GM18511 (cell line): ENCODE measurements around the gene UBE2D3.
"Not testable (repeated sequence)": the region's sequence is repeated elsewhere in the genome, so short reads cannot be mapped to it uniquely, and the experiment has no call there.

Source experiments
- ATAC-seq: cut with Tn5 transposase; IDR thresholded peaks from one replicate; pipeline ENCODE4 v1.9.1; 2021; ENCODE audit warnings: mild to moderate bottlenecking, moderate library complexity; ENCODE audit not compliant: unreplicated experiment

Gene UBE2D3

DNA sequence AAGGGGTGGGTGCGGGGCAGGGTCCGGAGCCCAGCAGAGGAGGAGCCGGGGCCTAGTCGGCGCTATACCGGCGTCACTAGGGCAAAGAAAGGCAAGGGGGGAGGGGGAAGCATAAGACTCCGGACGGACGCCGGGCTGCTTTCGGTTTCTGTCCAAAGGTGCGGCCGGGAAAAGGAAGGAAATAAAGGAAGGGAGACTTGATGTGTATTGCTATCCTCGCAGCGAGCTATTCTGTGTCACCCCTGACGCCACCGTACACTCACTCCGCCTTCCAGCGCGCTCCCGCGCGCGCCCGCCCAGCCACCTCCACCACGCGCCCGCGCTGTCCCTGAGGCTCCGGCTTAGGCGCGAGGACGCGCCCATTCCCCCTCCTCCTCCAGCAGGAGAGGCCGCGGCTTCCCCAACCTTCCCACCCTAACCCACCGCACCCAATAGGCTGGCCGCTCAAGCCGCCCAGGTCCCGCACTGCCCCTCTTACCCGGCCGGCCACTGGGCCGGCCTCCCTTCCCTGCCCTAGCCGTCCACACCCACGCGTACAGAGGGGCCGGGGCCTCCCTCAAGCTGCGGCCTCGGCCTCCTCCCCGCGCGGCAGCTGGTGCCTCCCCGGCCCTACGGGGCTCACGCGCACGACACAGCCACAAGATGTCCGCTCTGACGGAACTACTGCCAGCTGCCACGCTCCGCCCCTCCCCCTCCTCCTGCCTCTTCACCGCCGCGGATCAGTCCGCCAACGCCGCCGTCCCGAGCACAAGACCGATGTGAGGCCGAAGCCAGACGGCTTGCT, at the start of gene UBE2D3:
UBE2D3 (minus strand) TSS at position 662 of the 784 bp plus-strand sequence. CDS start 1,043 bp downstream, outside the sequence.
- peak; percentile 39 for ATAC-seq

DNA sequence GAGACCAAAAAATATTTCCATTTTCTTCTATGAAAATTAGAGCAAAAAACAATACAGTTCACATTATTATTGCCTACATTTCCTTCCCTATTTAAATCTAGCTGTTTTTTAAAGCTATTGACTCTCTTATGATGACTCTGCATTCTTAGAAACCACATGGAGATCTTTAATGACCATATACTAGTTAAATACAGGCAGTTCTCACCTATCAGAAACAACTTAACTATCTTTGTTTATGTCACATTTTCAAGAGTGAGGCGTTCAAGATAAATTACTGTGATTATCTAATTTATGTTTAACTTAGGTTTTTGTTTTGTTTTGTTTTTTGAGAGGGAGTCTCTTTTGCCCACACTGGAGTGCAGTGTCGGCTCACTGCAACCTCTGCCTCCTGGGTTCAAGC, 44.4 kb upstream of the UBE2D3 start:
- ATAC-seq, result no peak

GRCh38 chr4:102869569-102870197, 42.3 kb upstream of the UBE2D3 start:
- peak; percentile 34 for ATAC-seq

DNA sequence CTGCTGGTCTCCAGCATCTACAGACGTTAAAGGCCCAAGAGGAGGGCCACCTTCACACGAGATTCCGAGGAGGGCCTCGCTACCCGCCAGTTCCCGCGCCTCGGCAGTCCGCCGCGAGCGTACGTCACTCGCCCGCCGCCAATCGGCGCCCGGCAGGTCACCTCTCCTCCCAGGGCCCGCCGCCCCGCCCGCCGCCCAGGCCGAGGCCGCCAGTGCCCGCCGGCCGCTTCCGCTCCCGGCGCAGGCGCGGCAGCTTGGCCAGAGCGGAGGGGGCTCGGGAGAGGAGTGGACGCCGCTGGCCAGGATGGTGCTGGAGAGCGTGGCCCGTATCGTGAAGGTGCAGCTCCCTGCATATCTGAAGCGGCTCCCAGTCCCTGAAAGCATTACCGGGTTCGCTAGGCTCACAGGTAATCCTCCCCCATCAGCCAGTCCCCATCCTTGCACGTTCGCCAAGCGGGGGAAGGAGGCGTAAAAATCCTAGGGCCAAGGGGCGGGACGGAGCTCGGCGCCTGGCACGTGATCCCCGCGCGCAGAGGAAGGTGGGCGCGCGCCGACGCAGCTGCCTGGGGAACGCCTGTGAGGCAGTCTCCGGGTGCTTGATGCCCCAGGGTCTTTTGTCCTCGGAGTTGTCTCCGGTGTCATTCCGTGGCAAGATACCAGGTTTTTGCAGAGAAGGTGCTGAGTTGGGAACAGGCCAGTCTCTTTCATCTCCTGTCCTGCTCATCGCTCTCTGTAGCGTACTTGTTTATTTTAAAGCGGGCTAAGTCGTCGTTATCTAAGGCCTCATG, 41.6 kb upstream of the UBE2D3 start, which contains the start of gene CISD2:
CISD2 (plus strand) TSS at position 212 of the 788 bp plus-strand sequence; CDS start at position 305, 93 bp downstream.
- peak; percentile 86 for ATAC-seq

DNA sequence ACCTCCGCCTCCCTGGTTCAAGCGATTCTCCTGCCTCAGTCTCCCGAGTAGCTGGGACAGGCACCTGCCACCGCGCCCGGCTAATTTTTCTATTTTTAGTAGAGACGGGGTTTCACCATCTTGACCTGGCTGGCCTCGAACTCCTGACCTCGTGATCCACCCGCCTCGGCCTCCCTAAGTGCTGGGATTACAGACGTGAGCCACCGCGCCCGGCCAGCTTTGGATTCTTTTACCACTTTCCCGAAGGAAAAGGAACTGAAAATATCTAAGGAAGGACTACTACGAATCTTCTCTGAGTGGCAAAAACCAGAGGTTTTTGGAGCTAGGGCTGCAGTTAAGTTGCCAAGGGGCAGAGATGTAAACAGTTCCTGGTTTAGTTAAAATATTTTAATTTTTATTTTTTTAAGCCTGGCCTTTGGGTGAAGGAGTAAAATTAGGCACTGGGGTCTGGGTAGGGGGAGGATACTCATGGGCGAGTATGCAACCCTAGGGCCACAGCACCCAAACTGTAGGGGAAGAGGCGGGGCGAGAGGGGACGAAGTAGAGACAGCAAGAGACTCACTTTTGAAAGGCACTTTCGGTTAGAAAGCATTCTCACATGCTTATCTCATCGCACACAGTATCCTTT, 40.9 kb upstream of the UBE2D3 start:
- peak; percentile 53 for ATAC-seq

DNA sequence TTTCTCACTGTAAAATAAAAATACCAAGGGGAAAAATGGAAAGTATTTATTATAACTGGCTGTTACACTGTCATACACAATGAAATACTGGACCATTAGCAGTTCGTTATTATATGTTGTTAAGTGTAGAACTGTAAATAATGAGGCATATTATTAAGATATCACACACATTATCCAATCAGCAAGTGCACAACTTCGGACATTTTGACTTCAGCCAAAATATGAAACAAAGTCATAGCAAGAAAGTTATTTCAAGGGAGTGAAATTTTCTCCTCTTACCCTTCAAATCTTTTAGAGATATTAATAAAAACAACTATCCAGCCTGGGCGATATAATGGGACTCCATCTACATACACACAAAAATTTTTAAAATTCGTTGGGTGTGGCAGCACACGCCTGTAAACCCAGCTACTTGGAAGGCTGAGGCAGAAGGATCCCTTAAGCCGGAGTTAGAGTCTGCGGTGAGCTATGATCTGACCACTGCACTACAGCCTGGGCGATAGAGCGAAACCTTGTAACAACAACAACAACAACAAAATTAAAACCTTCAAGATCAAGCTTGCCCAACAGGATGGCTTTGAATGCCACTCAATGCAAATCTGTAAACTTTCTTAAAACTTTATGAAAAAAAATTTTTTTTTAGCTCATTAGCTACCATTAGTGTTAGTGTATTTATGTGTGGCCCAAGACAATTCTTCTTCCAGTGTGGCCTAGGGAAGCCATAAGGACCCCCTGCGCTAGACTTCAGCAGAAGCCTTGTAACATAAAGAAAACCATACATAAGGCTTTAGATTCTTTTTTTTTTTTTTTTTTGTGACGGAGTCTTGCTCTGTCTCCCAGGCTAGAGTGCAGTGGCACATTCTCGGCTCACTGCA, 40.2 kb upstream of the UBE2D3 start:
- ATAC-seq, result no peak

- ATAC-seq, result not testable (repeated sequence)
These were observed 38.0 kb upstream of the UBE2D3 start for GRCh38 chr4:102865327-102865726.

- ATAC-seq, result no peak
These were observed 35.4 kb upstream of the UBE2D3 start for GRCh38 chr4:102862747-102863146.

DNA sequence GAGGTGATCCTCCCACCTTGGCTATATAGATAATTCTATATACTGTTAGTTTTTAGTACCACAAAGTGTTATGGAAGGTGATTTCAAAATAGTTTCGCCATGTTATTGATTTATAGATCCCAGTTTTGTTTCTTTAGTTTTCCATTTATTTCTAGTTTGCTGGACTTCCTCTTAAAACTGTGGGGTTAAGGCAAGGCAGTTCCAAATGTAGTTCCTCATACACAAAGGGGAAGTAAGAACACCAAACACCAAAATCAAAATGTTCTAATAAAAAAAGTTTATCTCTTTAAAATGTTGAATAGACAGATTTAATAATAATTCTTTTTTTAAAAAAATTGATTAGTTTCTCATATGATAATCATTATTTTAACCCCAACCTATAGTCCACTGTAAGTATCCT, 34.7 kb upstream of the UBE2D3 start:
- ATAC-seq, result no peak

DNA sequence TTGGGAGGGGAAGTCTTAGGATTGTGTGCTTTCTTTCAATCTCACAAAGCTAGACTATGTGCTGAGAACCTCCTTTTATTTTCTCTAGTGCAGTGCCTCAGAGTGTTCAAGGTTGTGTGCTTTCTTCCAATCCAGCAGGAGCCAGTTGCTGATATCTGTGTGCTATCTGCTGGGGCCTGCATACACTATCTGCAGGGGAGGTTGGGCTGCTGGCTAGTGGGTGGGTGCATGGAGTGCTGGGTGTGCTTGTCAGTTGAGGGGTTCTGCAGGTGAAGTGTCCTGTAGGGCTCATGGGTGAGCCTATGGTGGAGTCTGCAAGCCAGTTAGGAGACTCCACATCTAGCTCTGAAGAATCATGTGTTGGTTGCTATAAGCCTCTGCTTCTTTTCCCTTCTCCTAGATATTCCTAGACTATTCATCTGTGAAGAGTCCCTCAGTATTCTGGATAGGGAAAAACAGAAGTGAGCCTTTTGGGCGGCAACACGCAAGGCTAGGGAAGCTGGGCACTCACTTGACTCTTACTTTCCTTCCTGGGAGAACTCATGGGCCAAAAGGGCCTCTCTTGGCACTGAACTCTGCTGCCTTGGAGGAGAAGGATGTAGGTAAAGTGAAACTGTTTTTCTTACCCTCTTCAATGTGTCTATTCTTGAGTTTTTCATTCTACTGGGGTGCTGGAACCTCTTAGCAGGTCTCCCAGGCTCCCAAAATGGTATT, 33.4 kb upstream of the UBE2D3 start:
- no peak for ATAC-seq

GRCh38 chr4:102858828-102859464, 31.6 kb upstream of the UBE2D3 start:
- no peak for ATAC-seq

- ATAC-seq, result no peak
These were observed 23.0 kb upstream of the UBE2D3 start for GRCh38 chr4:102850370-102850769.

DNA sequence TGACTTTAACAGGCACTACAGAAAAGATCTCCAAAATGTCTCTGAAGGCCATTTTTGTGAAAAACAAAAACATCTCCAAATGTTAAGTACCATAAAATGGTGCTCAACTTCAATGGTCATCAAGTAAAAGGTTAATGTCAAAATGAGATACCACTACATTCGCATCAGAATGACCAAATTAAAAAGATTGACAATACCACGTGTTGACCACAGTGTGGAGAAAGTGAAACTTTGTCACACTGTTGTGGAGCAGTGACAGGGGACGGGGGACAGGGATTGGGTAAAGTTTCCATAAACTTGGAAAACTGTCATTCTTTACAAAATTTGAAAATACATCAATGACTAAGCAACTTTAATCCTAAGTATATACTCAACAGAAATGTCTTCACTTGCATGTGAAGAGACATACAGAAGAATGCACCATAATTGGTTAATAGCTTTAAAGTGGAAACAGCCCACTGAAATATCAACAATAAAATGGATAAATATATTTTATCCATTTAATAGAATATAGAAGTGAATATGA, 22.3 kb upstream of the UBE2D3 start:
- ATAC-seq, result no peak

GRCh38 chr4:102847687-102848086, 20.3 kb upstream of the UBE2D3 start:
- no peak for ATAC-seq

GRCh38 chr4:102843938-102844337, 16.6 kb upstream of the UBE2D3 start:
- no peak for ATAC-seq

- no peak for ATAC-seq
These were observed 15.9 kb upstream of the UBE2D3 start for GRCh38 chr4:102843273-102843672.

DNA sequence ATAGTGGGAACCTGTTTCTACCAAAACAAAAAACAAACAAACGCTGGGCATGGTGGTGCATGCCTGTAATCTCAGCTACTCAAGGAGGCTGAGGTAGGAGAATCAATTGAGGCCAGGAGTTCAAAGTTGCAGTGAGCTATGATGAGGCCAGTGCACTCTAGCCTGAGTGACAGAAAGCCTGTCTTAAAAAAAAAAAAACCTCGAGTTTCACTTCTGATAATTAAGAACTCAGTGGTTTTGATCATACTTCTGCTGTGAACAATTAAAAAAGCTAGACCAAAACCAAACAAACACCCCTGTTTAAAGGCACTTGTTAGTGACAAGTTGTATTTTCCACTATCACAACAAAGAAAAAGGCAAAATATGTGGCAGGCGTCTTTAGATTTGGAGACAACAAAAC, 15.0 kb upstream of the UBE2D3 start:
- ATAC-seq, result no peak

DNA sequence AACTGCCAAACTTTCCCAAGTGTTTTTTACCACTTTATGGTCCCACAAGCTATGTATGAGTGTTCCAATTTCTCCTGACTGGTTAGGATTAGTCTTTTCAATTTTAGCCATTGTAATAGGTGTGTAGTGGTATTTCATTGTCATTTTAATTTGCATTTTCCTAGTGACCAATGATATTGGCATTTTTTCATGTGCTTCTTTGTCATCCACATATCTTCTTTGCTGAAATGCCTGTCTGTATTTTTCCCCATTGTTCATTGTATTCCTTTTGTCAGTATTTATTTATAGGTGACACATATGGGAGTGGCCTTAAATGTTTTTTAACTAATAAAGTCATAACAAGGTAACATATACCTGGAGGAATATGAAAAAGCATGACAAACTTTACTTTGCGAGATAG, 9.2 kb upstream of the UBE2D3 start:
- ATAC-seq, result no peak

GRCh38 chr4:102832667-102833066, 5.3 kb upstream of the UBE2D3 start:
- ATAC-seq, result no peak
